ENCODE measurements around the gene GPR63.

DNA sequence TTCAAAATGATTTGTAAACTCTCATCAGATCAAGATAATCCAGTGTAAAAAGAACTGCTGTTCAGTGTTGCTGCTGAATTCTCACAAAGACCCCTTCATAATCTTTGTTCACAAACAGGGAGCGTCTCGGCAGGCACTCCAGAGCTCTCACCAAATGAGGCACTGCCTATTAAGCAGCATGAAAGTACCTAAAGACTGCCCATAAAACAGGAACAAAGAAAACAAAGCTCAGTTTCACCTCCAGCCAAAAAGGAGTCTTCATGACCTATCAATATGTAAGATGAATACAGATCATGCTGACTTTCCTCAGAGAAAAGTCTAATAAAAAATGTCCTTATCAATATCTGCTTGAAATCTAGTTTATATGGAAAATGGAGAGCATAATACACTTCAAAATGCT is 41.8 kb downstream of the GPR63 start:
- TF ChIP-seq, protein P1, sequence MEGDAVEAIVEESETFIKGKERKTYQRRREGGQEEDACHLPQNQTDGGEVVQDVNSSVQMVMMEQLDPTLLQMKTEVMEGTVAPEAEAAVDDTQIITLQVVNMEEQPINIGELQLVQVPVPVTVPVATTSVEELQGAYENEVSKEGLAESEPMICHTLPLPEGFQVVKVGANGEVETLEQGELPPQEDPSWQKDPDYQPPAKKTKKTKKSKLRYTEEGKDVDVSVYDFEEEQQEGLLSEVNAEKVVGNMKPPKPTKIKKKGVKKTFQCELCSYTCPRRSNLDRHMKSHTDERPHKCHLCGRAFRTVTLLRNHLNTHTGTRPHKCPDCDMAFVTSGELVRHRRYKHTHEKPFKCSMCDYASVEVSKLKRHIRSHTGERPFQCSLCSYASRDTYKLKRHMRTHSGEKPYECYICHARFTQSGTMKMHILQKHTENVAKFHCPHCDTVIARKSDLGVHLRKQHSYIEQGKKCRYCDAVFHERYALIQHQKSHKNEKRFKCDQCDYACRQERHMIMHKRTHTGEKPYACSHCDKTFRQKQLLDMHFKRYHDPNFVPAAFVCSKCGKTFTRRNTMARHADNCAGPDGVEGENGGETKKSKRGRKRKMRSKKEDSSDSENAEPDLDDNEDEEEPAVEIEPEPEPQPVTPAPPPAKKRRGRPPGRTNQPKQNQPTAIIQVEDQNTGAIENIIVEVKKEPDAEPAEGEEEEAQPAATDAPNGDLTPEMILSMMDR (IDR thresholded peaks at IDR 0.05): no peak
- TF ChIP-seq POLR2A (IDR thresholded peaks at IDR 0.05): no peak
- TF ChIP-seq POLR2AphosphoS5 (IDR thresholded peaks at IDR 0.05): no peak
